ENCODE data around the gene CDV3. TPM values are rescaled to one million over a fixed set of nuclear protein-coding genes. Genes with fewer than 3 reads are reported as not detected.

The CDV3 gene
- total RNA-seq, 1 experiment from 2014 or later, result 306 TPM

- no peak for DNase-seq
- H3K27ac Mint-ChIP-seq (ENCODE audit: unreplicated experiment), result no peak overlapping the region
These were observed 34.3 kb downstream of the CDV3 start for GRCh38 chr3:133607816-133608215.

GRCh38 chr3:133608388-133608787 lies 34.9 kb downstream of the CDV3 start:
- Mint-ChIP-seq H3K27me3 (ENCODE audit: unreplicated experiment) (no peaks in the 10 kb centered on the region), H3K4me1 (ENCODE audit: low read depth, unreplicated experiment) (no peaks in the 10 kb centered on the region), H3K27ac (ENCODE audit: unreplicated experiment) (no peak overlapping the region), H3K9me3 (ENCODE audit: low read depth, unreplicated experiment) (no peaks in the 10 kb centered on the region), H3K4me3 (ENCODE audit: low read depth, unreplicated experiment) (no peak overlapping the region), H3K36me3 (ENCODE audit: insufficient read depth, unreplicated experiment) (peaks cover 40% of the 10 kb centered on the region)
- intact Hi-C loops (cut with micrococcal nuclease; ENCODE audit: unreplicated experiment), result no loop called here
- CTCF ChIA-PET, result no interaction called here
- no TSS peak for BruUV-seq (replicated peaks)
- TF ChIP-seq, protein P1, sequence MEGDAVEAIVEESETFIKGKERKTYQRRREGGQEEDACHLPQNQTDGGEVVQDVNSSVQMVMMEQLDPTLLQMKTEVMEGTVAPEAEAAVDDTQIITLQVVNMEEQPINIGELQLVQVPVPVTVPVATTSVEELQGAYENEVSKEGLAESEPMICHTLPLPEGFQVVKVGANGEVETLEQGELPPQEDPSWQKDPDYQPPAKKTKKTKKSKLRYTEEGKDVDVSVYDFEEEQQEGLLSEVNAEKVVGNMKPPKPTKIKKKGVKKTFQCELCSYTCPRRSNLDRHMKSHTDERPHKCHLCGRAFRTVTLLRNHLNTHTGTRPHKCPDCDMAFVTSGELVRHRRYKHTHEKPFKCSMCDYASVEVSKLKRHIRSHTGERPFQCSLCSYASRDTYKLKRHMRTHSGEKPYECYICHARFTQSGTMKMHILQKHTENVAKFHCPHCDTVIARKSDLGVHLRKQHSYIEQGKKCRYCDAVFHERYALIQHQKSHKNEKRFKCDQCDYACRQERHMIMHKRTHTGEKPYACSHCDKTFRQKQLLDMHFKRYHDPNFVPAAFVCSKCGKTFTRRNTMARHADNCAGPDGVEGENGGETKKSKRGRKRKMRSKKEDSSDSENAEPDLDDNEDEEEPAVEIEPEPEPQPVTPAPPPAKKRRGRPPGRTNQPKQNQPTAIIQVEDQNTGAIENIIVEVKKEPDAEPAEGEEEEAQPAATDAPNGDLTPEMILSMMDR (IDR thresholded peaks at IDR 0.05; ENCODE audit: unreplicated experiment), result no peak
- DNase-seq, result no peak

More at GRCh38 chr3:133607816-133608215, 34.3 kb downstream of the CDV3 start:
- BruUV-seq (replicated peaks), result no TSS peak
- peaks cover 36% of the 10 kb centered on the region for H3K36me3 Mint-ChIP-seq (ENCODE audit: insufficient read depth, unreplicated experiment)
- H3K9me3 Mint-ChIP-seq (ENCODE audit: low read depth, unreplicated experiment), result no peaks in the 10 kb centered on the region
- CTCF ChIA-PET, result no interaction called here
- TF ChIP-seq, protein P1 (IDR thresholded peaks at IDR 0.05; ENCODE audit: unreplicated experiment), result no peak
- intact Hi-C loops (cut with micrococcal nuclease; ENCODE audit: unreplicated experiment), result no loop called here
- H3K27me3 Mint-ChIP-seq (ENCODE audit: unreplicated experiment), result no peaks in the 10 kb centered on the region
- H3K4me1 Mint-ChIP-seq (ENCODE audit: low read depth, unreplicated experiment), result no peaks in the 10 kb centered on the region
- H3K4me3 Mint-ChIP-seq (ENCODE audit: low read depth, unreplicated experiment), result no peak overlapping the region

DNA sequence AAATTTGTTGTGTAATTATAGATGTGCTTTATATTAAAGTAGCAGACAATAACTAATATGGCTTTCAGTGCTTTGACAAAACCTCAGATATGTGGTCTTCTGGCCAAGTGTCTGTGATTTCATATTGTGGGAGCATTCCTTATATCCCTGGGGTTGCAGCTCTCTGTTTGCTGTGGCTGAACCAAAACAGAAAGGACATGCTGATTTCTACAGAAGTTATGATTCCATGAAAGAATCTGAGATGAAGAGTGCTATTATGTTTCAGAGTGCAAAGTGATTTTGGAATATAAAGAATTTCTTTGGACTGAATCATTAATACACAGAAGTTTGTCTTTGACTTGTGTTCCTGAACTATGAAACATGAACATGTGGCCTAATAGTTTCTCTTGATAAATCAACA lies 36.5 kb downstream of the CDV3 start:
- Mint-ChIP-seq H3K27me3 (ENCODE audit: unreplicated experiment) (no peaks in the 10 kb centered on the region), H3K27ac (ENCODE audit: unreplicated experiment) (no peak overlapping the region), H3K36me3 (ENCODE audit: insufficient read depth, unreplicated experiment) (peaks cover 51% of the 10 kb centered on the region), H3K4me1 (ENCODE audit: low read depth, unreplicated experiment) (no peaks in the 10 kb centered on the region), H3K9me3 (ENCODE audit: low read depth, unreplicated experiment) (no peaks in the 10 kb centered on the region), H3K4me3 (ENCODE audit: low read depth, unreplicated experiment) (no peak overlapping the region)
- CTCF ChIA-PET, result no interaction called here
- BruUV-seq (replicated peaks), result no TSS peak
- TF ChIP-seq, protein P1 (IDR thresholded peaks at IDR 0.05; ENCODE audit: unreplicated experiment), result no peak
- intact Hi-C loops (cut with micrococcal nuclease; ENCODE audit: unreplicated experiment), result no loop called here
- no peak for DNase-seq

GRCh38 chr3:133611534-133611933 lies 38.0 kb downstream of the CDV3 start:
- DNase-seq, result no peak
- no peak overlapping the region for H3K27ac Mint-ChIP-seq (ENCODE audit: unreplicated experiment)
- TF ChIP-seq, protein P1 (IDR thresholded peaks at IDR 0.05; ENCODE audit: unreplicated experiment), result no peak
- H3K36me3 Mint-ChIP-seq (ENCODE audit: insufficient read depth, unreplicated experiment), result peaks cover 57% of the 10 kb centered on the region
- no peaks in the 10 kb centered on the region for H3K4me1 Mint-ChIP-seq (ENCODE audit: low read depth, unreplicated experiment)
- H3K27me3 Mint-ChIP-seq (ENCODE audit: unreplicated experiment), result no peaks in the 10 kb centered on the region
- H3K9me3 Mint-ChIP-seq (ENCODE audit: low read depth, unreplicated experiment), result no peaks in the 10 kb centered on the region
- CTCF ChIA-PET, result interaction anchor here (0.6 kb wide), 1 partner anchor 1609 kb away, joined by 5 read pairs; no protein-coding TSS in a partner anchor
- BruUV-seq (replicated peaks), result no TSS peak
- intact Hi-C loops (cut with micrococcal nuclease; ENCODE audit: unreplicated experiment), result no loop called here
- H3K4me3 Mint-ChIP-seq (ENCODE audit: low read depth, unreplicated experiment), result no peak overlapping the region

Data from Calu3 (cell line).